ENCODE measurements around the gene CFAP54. TPM values are rescaled to one million over a fixed set of nuclear protein-coding genes. Genes with fewer than 3 reads are reported as not detected.

The CFAP54 gene
- total RNA-seq, 6 experiments from 2014 or later, result 0.09 to 0.34 (median 0.13) TPM

- DNase-seq (no peak), ATAC-seq (no peak)
- Histone ChIP-seq H3K27ac (no peak overlapping the region), H3K27me3 (no peaks in the 10 kb centered on the region), H3K9me3 (no peaks in the 10 kb centered on the region), H3K4me1 (no peaks in the 10 kb centered on the region), H3K36me3 (no peaks in the 10 kb centered on the region), H3K4me3 (no peak overlapping the region)
- TF ChIP-seq CTCF (IDR thresholded peaks at IDR 0.05) (peak in 1 of 4 donors; percentile 9), POLR2A (IDR thresholded peaks at IDR 0.05) (no peak)
- intact Hi-C loops (cut with DNase I), result no loop called here
- 57% methylated on average over 2 of the region's 2 CpGs for WGBS (ENCODE audit: insufficient coverage, low coverage, low lambda C conversion rate, missing lambda C conversion rate)
These were observed 127.8 kb downstream of the CFAP54 start for GRCh38 chr12:96617178-96617577.

DNA sequence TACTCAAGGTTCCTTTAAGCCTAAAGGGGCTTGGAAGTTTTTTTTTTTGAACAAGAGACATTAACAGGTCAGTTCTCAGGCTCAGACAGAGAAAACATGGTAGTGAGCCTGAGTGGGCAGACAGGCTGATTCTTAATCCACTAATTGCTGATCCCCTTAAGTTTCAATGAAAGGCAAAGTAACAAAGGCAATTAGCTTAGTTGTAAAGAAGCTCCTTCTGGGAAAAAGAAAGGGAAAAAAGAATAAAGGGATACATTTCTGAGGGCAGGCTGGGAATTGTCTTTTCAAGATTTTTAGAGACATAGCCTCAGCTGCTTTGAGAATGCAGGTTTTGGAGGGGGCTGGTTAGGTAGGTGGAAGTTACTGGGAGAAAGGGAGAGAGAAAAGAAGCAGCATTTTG lies 133.8 kb downstream of the CFAP54 start:
- TF ChIP-seq POLR2A (IDR thresholded peaks at IDR 0.05), result no peak
- TF ChIP-seq CTCF (IDR thresholded peaks at IDR 0.05), result no peak
- no peaks in the 10 kb centered on the region for H3K4me1 ChIP-seq
- H3K27me3 ChIP-seq, result no peaks in the 10 kb centered on the region
- no peak overlapping the region for H3K4me3 ChIP-seq
- no peak for ATAC-seq
- no peaks in the 10 kb centered on the region for H3K36me3 ChIP-seq
- no peak for DNase-seq
- intact Hi-C loops (cut with DNase I), result no loop called here
- no peak overlapping the region for H3K27ac ChIP-seq
- H3K9me3 ChIP-seq, result no peaks in the 10 kb centered on the region

- Histone ChIP-seq H3K27me3 (no peaks in the 10 kb centered on the region), H3K4me3 (no peak overlapping the region), H3K9me3 (no peaks in the 10 kb centered on the region), H3K27ac (no peak overlapping the region), H3K4me1 (no peaks in the 10 kb centered on the region), H3K36me3 (no peaks in the 10 kb centered on the region)
- DNase-seq, result no peak
- intact Hi-C loops (cut with DNase I), result no loop called here
- WGBS (ENCODE audit: insufficient coverage, low coverage, low lambda C conversion rate, missing lambda C conversion rate), result 40% methylated on average over 4 of the region's 4 CpGs
- no peak for TF ChIP-seq CTCF (IDR thresholded peaks at IDR 0.05)
- no peak for TF ChIP-seq POLR2A (IDR thresholded peaks at IDR 0.05)
- ATAC-seq, result no peak
These were observed 134.4 kb downstream of the CFAP54 start for GRCh38 chr12:96623656-96624217.

- no peak overlapping the region for H3K4me3 ChIP-seq
- no peaks in the 10 kb centered on the region for H3K36me3 ChIP-seq
- 50% methylated on average over 2 of the region's 3 CpGs for WGBS (ENCODE audit: insufficient coverage, low coverage, low lambda C conversion rate, missing lambda C conversion rate)
- no peaks in the 10 kb centered on the region for H3K27me3 ChIP-seq
- ATAC-seq (no peak), DNase-seq (no peak)
- no peak overlapping the region for H3K27ac ChIP-seq
- intact Hi-C loops (cut with DNase I), result no loop called here
- no peak for TF ChIP-seq POLR2A (IDR thresholded peaks at IDR 0.05)
- no peak for TF ChIP-seq CTCF (IDR thresholded peaks at IDR 0.05)
- no peaks in the 10 kb centered on the region for H3K4me1 ChIP-seq
- no peaks in the 10 kb centered on the region for H3K9me3 ChIP-seq
These were observed 146.5 kb downstream of the CFAP54 start for GRCh38 chr12:96635844-96636243.

- Histone ChIP-seq H3K4me3 (no peak overlapping the region), H3K27me3 (no peaks in the 10 kb centered on the region), H3K9me3 (no peaks in the 10 kb centered on the region), H3K27ac (no peak overlapping the region), H3K36me3 (no peaks in the 10 kb centered on the region), H3K4me1 (no peaks in the 10 kb centered on the region)
- DNase-seq (no peak), ATAC-seq (no peak)
- intact Hi-C loops (cut with DNase I), result no loop called here
- 74% methylated on average over 5 of the region's 5 CpGs for WGBS (ENCODE audit: insufficient coverage, low coverage, low lambda C conversion rate, missing lambda C conversion rate)
- no peak for TF ChIP-seq POLR2A (IDR thresholded peaks at IDR 0.05)
- no peak for TF ChIP-seq CTCF (IDR thresholded peaks at IDR 0.05)
These were observed 147.5 kb downstream of the CFAP54 start for GRCh38 chr12:96636895-96637294.
